Omental fat pad (tissue), 4 donors: ENCODE data around the gene INTS1. TPM values are rescaled to one million over a fixed set of nuclear protein-coding genes. Genes with fewer than 3 reads are reported as not detected.

Experiments
- ATAC-seq: fragments of 150-250 bp; one replicate; pipeline ENCODE4 v1.9.1; 2016; ENCODE audit warnings: mild to moderate bottlenecking, moderate library complexity; ENCODE audit not compliant: low FRiP score
- DNase-seq: peaks from one replicate; pipeline ENCODE4 v3.0.0-alpha.2; 2019; ENCODE audit warnings: low spot score
- CTCF ChIP-seq, 3 donors: fragments of 450-650 bp; IDR thresholded peaks; one replicate each; pipeline ENCODE4 v1.5.1; 2016 to 2017; ENCODE audit warnings: antibody characterized with exemption in 3 of 3, mild to moderate bottlenecking in 3 of 3, moderate library complexity in 2 of 3
- total RNA-seq, 4 donors: library from RNA; depleted of rRNA; stranded (reverse); fragments of >200 nt; gene quantifications; one replicate each; pipeline ENCODE4 v1.1.0, GENCODE V29; 2016

The INTS1 gene
- total RNA-seq, 4 donors from 2014 or later = 22.4 to 39.4 (median 32.0) TPM

DNA sequence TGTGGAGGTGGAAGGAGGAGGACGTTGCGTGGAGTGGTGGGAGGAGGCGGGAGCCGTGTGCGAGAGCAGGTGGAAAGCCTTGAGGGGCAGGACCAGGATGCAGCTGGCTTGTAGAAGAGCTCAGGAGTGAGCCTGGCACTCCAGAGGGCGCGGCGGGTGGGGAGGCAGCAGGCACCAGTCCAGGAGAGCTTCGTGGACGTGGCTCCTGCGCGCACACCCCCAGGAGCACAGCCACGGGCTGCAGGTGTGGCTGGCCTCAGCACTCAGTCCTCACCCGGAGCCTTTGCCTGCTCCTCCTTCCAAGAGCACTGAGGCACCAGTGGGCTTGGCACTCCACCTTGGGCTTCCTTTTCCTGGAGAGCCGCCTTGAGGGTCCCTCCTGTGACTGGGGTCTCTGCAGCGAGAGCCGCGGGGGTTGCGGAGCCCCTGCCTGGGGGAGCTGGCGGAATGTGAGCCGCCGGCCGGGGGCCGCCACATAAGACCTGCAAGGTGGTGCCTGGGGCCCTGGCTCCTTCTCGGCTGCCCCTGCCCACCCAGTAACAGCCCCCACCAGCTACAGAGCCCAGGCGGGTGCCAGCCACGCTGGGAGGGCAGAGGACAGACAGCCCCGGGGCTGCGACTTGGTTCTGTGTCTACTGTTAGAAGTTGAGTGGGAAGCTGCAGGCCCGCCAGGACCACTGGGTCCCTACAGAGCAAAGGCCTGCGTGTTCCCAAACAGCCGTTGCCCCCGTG lies 37.4 kb upstream of the INTS1 start:
- no peak for TF ChIP-seq CTCF (IDR thresholded peaks at IDR 0.05)
- DNase-seq = no peak
- no peak for ATAC-seq

DNA sequence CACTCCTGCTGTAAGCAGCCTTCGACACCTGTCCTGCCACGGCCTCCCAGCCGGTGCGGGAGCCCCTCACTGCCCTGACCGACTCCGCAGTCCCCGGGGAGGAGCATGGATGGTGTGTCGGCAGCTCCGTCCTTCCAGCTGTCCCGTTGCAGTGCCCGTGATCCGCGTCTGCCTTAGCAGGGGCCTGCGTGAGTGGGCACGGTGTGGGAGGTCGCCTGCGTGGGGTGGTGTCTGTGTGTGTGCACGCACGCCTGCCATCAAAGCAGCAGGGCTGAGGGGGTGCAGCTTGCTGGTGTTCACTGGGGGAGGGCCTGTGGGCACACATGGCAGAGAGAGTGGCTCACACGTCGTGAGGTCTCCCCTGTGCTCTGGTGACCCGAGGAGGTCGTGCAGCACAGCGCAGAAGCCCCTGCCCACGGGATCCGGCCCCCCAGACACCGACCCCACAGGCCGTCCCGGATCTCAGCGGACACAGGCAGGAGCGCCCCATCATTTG lies 36.6 kb upstream of the INTS1 start:
- TF ChIP-seq CTCF (IDR thresholded peaks at IDR 0.05) = no peak
- ATAC-seq (no peak), DNase-seq (no peak)

DNA sequence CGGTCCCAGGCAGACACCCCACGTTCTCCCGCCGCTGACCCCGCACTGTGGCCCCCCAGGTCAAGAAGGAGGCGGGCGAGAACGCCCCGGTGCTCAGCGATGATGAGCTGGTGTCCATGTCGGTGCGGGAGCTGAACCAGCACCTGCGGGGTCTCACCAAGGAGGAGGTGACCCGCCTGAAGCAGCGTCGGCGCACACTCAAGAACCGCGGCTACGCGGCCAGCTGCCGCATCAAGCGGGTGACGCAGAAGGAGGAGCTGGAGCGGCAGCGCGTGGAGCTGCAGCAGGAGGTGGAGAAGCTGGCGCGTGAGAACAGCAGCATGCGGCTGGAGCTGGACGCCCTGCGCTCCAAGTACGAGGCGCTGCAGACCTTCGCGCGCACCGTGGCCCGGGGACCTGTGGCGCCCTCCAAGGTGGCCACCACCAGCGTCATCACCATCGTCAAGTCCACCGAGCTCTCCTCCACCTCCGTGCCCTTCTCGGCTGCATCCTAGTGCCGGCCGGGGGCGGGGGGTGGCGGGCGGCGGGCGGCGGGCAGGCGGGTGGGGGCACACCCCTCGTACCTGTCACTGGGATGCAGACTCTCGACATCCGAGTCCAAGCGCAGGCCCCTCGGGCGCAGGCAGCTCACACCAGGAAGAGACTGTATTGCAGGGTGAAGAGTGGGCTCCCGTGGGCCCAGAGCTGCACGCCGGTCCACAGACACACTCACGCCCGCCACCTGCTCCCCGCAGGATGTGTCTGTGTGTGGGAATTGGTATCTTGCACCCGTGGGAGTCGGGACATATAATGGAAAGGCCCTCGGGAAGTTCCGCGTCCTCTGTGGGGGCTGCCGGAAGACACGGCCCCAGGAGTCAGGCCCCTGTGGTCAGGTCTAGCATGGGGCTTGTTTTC lies 35.9 kb upstream of the INTS1 start:
- DNase-seq (no peak), ATAC-seq (no peak)
- no peak for TF ChIP-seq CTCF (IDR thresholded peaks at IDR 0.05)

- no peak for TF ChIP-seq CTCF (IDR thresholded peaks at IDR 0.05)
- DNase-seq (no peak), ATAC-seq (no peak)
Observed at GRCh38 chr7:1539181-1539881, 35.1 kb upstream of the INTS1 start.

DNA sequence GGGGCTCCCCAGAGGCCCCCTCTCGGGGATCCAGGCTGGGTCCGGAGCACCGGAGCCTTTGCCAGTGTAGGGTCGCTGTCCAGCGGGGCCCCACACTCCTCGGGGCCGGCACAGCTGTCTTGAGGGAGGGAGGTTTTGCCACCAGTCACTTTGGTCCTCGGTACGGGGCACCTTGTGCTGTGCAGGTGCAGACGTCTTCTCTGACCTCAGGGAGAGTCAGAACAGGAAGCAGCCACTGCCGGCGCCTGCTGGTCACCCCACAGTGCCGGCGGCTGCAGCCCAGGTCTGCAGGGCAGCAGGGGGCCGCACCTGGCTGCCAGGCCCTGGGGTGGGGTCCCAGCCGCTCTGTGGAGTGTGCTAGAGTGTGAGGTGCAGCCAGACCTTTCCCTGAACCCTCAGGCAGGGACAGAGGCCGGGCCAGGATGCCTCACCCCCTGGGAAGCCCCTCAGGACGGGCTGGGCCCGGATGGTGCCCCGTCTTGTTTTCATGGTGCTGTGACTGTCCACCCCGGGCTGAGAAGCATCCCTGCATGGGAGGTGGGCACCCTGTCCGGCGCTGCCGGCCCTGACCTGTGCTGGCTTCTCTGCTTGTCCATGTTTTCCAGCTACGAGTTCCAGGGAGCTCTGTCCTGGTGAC lies 34.5 kb upstream of the INTS1 start:
- DNase-seq (no peak), ATAC-seq (no peak)
- TF ChIP-seq CTCF (IDR thresholded peaks at IDR 0.05) = no peak

DNA sequence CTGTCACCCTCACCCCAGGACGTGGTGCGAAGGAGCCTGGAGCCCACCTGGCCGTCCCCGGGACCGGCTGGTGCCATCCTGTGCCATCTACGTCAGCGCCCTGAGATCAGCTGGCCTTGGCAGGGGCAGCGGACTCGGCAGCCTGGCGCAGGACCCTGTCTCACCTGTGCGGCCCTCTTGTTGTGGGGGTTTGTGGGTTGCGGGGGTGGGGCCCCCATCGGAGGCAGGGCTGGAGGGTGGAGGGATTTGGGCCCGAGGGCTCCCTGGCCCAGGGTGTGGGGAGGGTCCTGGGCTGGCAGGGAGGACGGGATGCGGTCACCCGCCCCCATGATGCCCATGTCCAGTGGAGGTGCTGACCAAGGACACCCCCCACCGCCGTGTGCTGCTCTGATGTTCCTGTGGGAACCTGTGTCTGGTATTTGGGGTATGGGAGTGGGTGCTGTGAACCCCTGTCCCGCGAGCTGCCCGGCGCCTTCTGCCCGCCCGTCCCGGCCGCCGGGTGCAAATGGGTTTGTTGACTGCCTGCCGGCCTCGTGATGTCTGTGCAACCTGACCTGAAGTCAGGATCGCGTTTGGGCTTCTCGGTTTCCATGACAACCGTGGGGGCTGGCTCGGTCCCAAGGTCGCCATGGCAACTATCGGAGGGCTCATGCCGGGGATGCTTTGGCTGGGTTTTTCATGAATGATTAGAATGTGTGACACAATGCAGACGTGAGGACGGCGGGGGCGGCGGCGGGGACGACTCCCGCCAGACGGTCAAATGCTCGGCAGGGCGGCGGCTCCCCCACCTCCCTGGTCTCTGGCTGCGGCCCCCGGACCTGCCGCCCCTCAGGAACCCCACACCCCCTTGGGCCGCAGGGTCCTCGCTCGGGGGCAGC lies 33.6 kb upstream of the INTS1 start:
- peak; percentile 8 for ATAC-seq
- TF ChIP-seq CTCF (IDR thresholded peaks at IDR 0.05) = no peak
- peak; percentile 97 for DNase-seq
